Panc1 (cell line): ENCODE results near the gene STARD9. TPM values are rescaled to one million over a fixed set of nuclear protein-coding genes. Genes with fewer than 3 reads are reported as not detected.
"Not testable (repeated sequence)": the region's sequence is repeated elsewhere in the genome, so short reads cannot be mapped to it uniquely, and the experiment has no call there.

Experiments used
- ATAC-seq: fragments of 200-7000 bp; cut with Tn5 transposase; 2 replicates; pipeline ENCODE4 v1.9.1; 2020; ENCODE audit warnings: mild to moderate bottlenecking, moderate library complexity
- BruUV-seq: library from RNA; stranded (reverse); fragments of 400-500 nt; replicated peaks from 2 replicates; lab custom pipeline; 2021; lab: Mats Ljungman, UMichigan
- CTCF ChIA-PET: fragments of 300-600 bp; sonication (Branson Sonifier 250); formaldehyde crosslinking; loops from one replicate; lab custom pipeline; 2022; ENCODE audit warnings: antibody characterized with exemption; lab: Charles Lee
- POLR2A ChIA-PET: fragments of 300-600 bp; sonication (Branson Sonifier 250); formaldehyde crosslinking; loops from one replicate; lab custom pipeline; 2022; ENCODE audit warnings: antibody characterized with exemption; lab: Charles Lee
- DNase-seq: peaks from one replicate; pipeline ENCODE4 v3.0.0-alpha.2; 2010; ENCODE audit warnings: low read depth, low spot score
- H3K27ac ChIP-seq: 2 replicates; pipeline ENCODE4 v1.5.1; 2011; ENCODE audit warnings: mild to moderate bottlenecking, low read length, inconsistent platforms
- H3K27me3 ChIP-seq: fragments of 200-500 bp; sonication (Bioruptor generic); 2 replicates; pipeline ENCODE4 v1.6.0; 2014; ENCODE audit warnings: low read length, inconsistent platforms; ENCODE audit not compliant: control insufficient read depth, insufficient read depth
- H3K36me3 ChIP-seq: fragments of 200-500 bp; sonication (Bioruptor generic); 2 replicates; pipeline ENCODE4 v1.5.1; 2014; ENCODE audit warnings: inconsistent platforms, mild to moderate bottlenecking, low read length, moderate library complexity; ENCODE audit not compliant: control insufficient read depth, insufficient read depth
- H3K4me1 ChIP-seq: 2 replicates; pipeline ENCODE4 v1.5.1; 2011; ENCODE audit warnings: inconsistent platforms, mild to moderate bottlenecking, low read length, moderate library complexity; ENCODE audit not compliant: control insufficient read depth, insufficient read depth
- H3K4me3 ChIP-seq, 2 experiments: 2 replicates each; pipeline ENCODE4 v1.5.1; 2011 to 2012; ENCODE audit warnings: low read depth in 2 of 2, low read length in 2 of 2, mild to moderate bottlenecking in 2 of 2, inconsistent platforms in 1 of 2, moderate library complexity in 1 of 2
- H3K9me3 ChIP-seq: fragments of 200-500 bp; sonication (Bioruptor generic); 2 replicates; pipeline ENCODE4 v1.5.1; 2014; ENCODE audit warnings: low read depth, mild to moderate bottlenecking, inconsistent platforms, low read length, moderate library complexity; ENCODE audit not compliant: control insufficient read depth, insufficient read depth
- POLR2AphosphoS5 ChIP-seq: IDR thresholded peaks from 2 replicates; pipeline ENCODE4 v1.6.1; 2012; ENCODE audit warnings: mild to moderate bottlenecking, low read depth, low read length, moderate library complexity
- SIN3A ChIP-seq: IDR thresholded peaks from 2 replicates; pipeline ENCODE4 v1.6.1; 2012; ENCODE audit warnings: low read depth, mild to moderate bottlenecking, low read length, moderate library complexity, borderline replicate concordance; ENCODE audit not compliant: insufficient read depth
- TCF7L2 ChIP-seq: IDR thresholded peaks from 2 replicates; pipeline ENCODE4 v1.6.1; 2011; ENCODE audit warnings: mild to moderate bottlenecking, low read depth, low read length, inconsistent platforms
- in situ Hi-C: cut with HindIII; loops from 2 replicates; pipeline ENCODE4 v1.10.0; 2016; ENCODE audit warnings: low sequenced_read_pairs, low pct_unique_long_range_greater_than_20kb
- intact Hi-C: fragments of 100-400 bp; cut with micrococcal nuclease; formaldehyde crosslinking; loops from one replicate; pipeline ENCODE4 v1.10.0; 2022; ENCODE audit not compliant: unreplicated experiment
- total RNA-seq: library from RNA; stranded (reverse); gene quantifications from one replicate; pipeline ENCODE4 v1.2.1, GENCODE V29; 2021; ENCODE audit not compliant: unreplicated experiment
- TF ChIP-seq, protein P1 (sequence below): fragments of 450-650 bp; IDR thresholded peaks from 2 replicates; pipeline ENCODE4 v1.5.1; 2017; ENCODE audit warnings: mild to moderate bottlenecking
- TF ChIP-seq, protein P2 (sequence below), 2 experiments: IDR thresholded peaks; 2 replicates each; pipeline ENCODE4 v1.6.1; 2011 to 2012; ENCODE audit warnings: low read depth in 2 of 2, control low read depth in 1 of 2, low read length in 1 of 2, mild to moderate bottlenecking in 1 of 2, moderate library complexity in 1 of 2; ENCODE audit not compliant: insufficient read depth in 1 of 2

Gene STARD9
- total RNA-seq, 1 experiment from 2014 or later = 13.4 TPM

DNA sequence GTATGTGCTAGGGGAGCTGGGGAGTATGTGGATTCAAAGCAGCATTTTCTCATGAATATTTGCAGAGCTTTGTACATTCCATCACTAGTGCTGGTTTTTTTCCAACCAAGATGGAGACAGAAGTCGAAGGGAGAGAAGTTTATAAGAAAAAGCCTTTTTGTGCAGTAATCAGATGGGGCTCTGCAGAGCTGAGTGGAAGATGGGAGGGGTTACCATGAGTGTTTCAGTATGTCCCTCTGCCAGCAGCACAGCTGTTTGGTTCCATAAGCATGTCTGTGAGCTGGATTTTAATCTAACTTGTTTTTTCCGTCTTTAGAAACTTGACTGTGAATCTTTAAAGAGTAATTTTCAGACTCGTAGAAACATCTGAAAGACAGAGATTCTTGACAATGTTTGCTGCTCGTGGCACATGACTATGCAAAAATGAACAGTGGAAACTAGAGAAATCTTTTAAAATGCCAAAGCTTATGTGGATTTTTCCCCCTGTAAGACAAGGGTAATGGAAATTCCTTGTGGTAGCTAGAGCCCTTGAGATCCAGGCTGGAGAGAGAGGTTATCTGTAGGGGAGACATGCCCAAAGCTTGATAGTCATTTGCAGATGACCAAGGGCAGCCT lies 20.3 kb downstream of the STARD9 start:
- POLR2A ChIA-PET = interaction anchor here (0.7 kb wide), 1 partner anchor 21 kb away, joined by 3 read pairs; no protein-coding TSS in a partner anchor

DNA sequence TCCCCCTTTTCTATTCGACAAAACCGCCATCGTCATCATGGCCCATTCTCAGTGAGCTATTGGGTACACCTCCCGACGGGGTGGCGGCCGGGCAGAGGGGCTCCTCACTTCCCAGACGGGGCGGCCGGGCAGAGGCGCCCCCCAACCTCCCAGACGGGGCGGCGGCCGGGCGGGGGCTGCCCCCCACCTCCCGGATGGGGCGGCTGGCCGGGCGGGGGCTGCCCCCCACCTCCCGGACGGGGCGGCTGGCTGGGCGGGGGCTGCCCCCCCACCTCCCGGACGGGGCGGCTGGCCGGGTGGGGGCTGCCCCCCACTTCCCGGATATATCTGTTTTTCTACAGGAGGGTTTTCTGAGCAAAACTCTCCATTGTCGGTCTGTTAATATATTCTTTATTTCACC lies 25.9 kb downstream of the STARD9 start:
- POLR2A ChIA-PET = interaction anchor here (0.5 kb wide), 1 partner anchor 10 kb away, joined by 5 read pairs; no protein-coding TSS in a partner anchor
- ATAC-seq, H3K9me3 ChIP-seq, intact Hi-C loops, H3K4me3 ChIP-seq, H3K27ac ChIP-seq, H3K27me3 ChIP-seq, DNase-seq, H3K4me1 ChIP-seq, CTCF ChIA-PET, H3K36me3 ChIP-seq, in situ Hi-C loops, BruUV-seq: not testable (repeated sequence)

More for the DNA sequence above, 20.3 kb downstream of the STARD9 start:
- no peak for TF ChIP-seq POLR2AphosphoS5
- TF ChIP-seq SIN3A = no peak
- TF ChIP-seq, protein P1, sequence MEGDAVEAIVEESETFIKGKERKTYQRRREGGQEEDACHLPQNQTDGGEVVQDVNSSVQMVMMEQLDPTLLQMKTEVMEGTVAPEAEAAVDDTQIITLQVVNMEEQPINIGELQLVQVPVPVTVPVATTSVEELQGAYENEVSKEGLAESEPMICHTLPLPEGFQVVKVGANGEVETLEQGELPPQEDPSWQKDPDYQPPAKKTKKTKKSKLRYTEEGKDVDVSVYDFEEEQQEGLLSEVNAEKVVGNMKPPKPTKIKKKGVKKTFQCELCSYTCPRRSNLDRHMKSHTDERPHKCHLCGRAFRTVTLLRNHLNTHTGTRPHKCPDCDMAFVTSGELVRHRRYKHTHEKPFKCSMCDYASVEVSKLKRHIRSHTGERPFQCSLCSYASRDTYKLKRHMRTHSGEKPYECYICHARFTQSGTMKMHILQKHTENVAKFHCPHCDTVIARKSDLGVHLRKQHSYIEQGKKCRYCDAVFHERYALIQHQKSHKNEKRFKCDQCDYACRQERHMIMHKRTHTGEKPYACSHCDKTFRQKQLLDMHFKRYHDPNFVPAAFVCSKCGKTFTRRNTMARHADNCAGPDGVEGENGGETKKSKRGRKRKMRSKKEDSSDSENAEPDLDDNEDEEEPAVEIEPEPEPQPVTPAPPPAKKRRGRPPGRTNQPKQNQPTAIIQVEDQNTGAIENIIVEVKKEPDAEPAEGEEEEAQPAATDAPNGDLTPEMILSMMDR = no peak
- Histone ChIP-seq H3K36me3 (no peaks in the 10 kb centered on the region), H3K27ac (no peak overlapping the region), H3K4me3 (no peak overlapping the region), H3K4me1 (no peaks in the 10 kb centered on the region), H3K27me3 (no peaks in the 10 kb centered on the region), H3K9me3 (no peaks in the 10 kb centered on the region)
- no TSS peak for BruUV-seq
- CTCF ChIA-PET = no interaction called here
- DNase-seq = no peak
- in situ Hi-C loops = no loop called here
- ATAC-seq = no peak
- intact Hi-C loops = no loop called here

DNA sequence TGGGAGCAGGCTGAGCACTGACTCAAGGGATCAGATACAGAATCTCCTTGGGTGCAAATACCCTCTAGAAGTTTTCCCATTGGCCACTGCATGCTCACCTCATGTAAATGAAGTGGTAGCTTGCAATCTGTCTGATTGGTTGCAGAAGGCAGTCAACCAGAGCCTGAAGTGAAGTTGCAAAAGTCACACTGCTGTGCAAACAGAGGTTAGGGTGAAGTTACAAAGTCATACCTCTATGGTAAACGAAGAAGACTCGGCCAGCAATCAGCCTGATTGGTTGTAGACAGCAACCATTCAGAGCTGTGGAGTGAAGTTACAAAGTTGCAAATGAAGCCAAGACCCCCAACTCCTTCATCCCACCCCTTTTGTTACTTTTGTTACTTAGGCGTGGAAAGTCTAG lies 27.1 kb downstream of the STARD9 start:
- in situ Hi-C loops (no loop called here), intact Hi-C loops (no loop called here)
- no peak for DNase-seq
- ChIA-PET CTCF (no interaction called here), POLR2A (no interaction called here)
- Histone ChIP-seq H3K9me3 (no peaks in the 10 kb centered on the region), H3K27me3 (no peaks in the 10 kb centered on the region), H3K4me3 (no peak overlapping the region), H3K27ac (no peak overlapping the region), H3K4me1 (no peaks in the 10 kb centered on the region), H3K36me3 (no peaks in the 10 kb centered on the region)
- TF ChIP-seq POLR2AphosphoS5 (no peak), TCF7L2 (no peak), SIN3A (no peak)
- TF ChIP-seq, protein P2, sequence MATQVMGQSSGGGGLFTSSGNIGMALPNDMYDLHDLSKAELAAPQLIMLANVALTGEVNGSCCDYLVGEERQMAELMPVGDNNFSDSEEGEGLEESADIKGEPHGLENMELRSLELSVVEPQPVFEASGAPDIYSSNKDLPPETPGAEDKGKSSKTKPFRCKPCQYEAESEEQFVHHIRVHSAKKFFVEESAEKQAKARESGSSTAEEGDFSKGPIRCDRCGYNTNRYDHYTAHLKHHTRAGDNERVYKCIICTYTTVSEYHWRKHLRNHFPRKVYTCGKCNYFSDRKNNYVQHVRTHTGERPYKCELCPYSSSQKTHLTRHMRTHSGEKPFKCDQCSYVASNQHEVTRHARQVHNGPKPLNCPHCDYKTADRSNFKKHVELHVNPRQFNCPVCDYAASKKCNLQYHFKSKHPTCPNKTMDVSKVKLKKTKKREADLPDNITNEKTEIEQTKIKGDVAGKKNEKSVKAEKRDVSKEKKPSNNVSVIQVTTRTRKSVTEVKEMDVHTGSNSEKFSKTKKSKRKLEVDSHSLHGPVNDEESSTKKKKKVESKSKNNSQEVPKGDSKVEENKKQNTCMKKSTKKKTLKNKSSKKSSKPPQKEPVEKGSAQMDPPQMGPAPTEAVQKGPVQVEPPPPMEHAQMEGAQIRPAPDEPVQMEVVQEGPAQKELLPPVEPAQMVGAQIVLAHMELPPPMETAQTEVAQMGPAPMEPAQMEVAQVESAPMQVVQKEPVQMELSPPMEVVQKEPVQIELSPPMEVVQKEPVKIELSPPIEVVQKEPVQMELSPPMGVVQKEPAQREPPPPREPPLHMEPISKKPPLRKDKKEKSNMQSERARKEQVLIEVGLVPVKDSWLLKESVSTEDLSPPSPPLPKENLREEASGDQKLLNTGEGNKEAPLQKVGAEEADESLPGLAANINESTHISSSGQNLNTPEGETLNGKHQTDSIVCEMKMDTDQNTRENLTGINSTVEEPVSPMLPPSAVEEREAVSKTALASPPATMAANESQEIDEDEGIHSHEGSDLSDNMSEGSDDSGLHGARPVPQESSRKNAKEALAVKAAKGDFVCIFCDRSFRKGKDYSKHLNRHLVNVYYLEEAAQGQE (IDR thresholded peaks at IDR 0.05; ENCODE audit: insufficient read depth in 1 of 2, low read depth in 2 of 2, low read length in 1 of 2) = no peak
- TF ChIP-seq, protein P1 = no peak
- no peak for ATAC-seq
- BruUV-seq = no TSS peak
